GM12878 (cell line): ENCODE data around the gene APEX2.

Experiments
- GABPA ChIP-seq: IDR thresholded peaks from 2 replicates; pipeline ENCODE4 v1.6.1; 2014; ENCODE audit warnings: antibody characterized with exemption, low read depth, mild to moderate bottlenecking, inconsistent platforms
- POLR2A ChIP-seq: IDR thresholded peaks from 2 replicates; pipeline ENCODE4 v1.6.1; 2011; ENCODE audit warnings: low read depth, mild to moderate bottlenecking, low read length
- POLR2AphosphoS5 ChIP-seq: IDR thresholded peaks from 2 replicates; pipeline ENCODE4 v1.6.1; 2011; ENCODE audit warnings: mild to moderate bottlenecking, low read length, inconsistent platforms
- ZBTB4 ChIP-seq: fragments of 450-650 bp; formaldehyde crosslinking; IDR thresholded peaks from 2 replicates; pipeline ENCODE4 v1.4.0; 2022; ENCODE audit warnings: mild to moderate bottlenecking, moderate library complexity

- TF ChIP-seq POLR2A, result peak; percentile 87
- TF ChIP-seq ZBTB4, result no peak
- peak; percentile 54; the same call in 1 of the 2 replicates for TF ChIP-seq GABPA
- peak; percentile 89 for TF ChIP-seq POLR2AphosphoS5
Observed at GRCh38 chrX:54999717-55000598, at the start of gene APEX2.
